NCI-H2171 treated with DMSO at 0.1 percent for 48 hours (cell line): ENCODE results near the gene EVPL.

Source experiments
- DNase-seq: peaks from one replicate; lab custom pipeline; 2025; lab: John Stamatoyannopoulos, UW

Gene EVPL

GRCh38 chr17:75959051-75959838, 67.9 kb downstream of the EVPL start:
- DNase-seq, result no peak
